HEK293 (cell line): ENCODE data around the gene LIN37.

Experiments used
- FEZF1 ChIP-seq: fragments of 450-650 bp; formaldehyde crosslinking; IDR thresholded peaks from 2 replicates; pipeline ENCODE4 v1.5.1; 2016; ENCODE audit warnings: missing biosample characterization, missing genetic modification characterization
- INSM2 ChIP-seq: fragments of 450-650 bp; formaldehyde crosslinking; IDR thresholded peaks from 2 replicates; pipeline ENCODE4 v1.5.1; 2016; ENCODE audit warnings: missing biosample characterization, missing genetic modification characterization
- YY1 ChIP-seq: fragments of 450-650 bp; formaldehyde crosslinking; IDR thresholded peaks from 2 replicates; pipeline ENCODE4 v1.5.1; 2018; ENCODE audit warnings: missing biosample characterization, missing genetic modification characterization
- ZBTB48 ChIP-seq: fragments of 450-650 bp; formaldehyde crosslinking; IDR thresholded peaks from 2 replicates; pipeline ENCODE4 v1.5.1; 2016; ENCODE audit warnings: missing biosample characterization, missing genetic modification characterization
- ZBTB8A ChIP-seq: fragments of 450-650 bp; formaldehyde crosslinking; IDR thresholded peaks from 2 replicates; pipeline ENCODE4 v1.5.1; 2016; ENCODE audit warnings: missing biosample characterization, missing genetic modification characterization
- ZFHX2 ChIP-seq: fragments of 450-650 bp; formaldehyde crosslinking; conservative IDR thresholded peaks from 2 replicates; pipeline ENCODE4 v1.5.1; 2016; ENCODE audit warnings: missing biosample characterization, missing genetic modification characterization
- ZFP3 ChIP-seq: fragments of 450-650 bp; formaldehyde crosslinking; IDR thresholded peaks from 2 replicates; pipeline ENCODE4 v1.5.1; 2016; ENCODE audit warnings: low read depth, missing biosample characterization, missing genetic modification characterization
- ZNF239 ChIP-seq: fragments of 450-650 bp; formaldehyde crosslinking; IDR thresholded peaks from 2 replicates; pipeline ENCODE4 v1.5.1; 2016; ENCODE audit warnings: missing biosample characterization, missing genetic modification characterization
- ZNF292 ChIP-seq: fragments of 450-650 bp; formaldehyde crosslinking; IDR thresholded peaks from 2 replicates; pipeline ENCODE4 v1.5.1; 2016; ENCODE audit warnings: low read depth, missing biosample characterization, missing genetic modification characterization, borderline replicate concordance
- ZNF335 ChIP-seq: fragments of 450-650 bp; formaldehyde crosslinking; conservative IDR thresholded peaks from 2 replicates; pipeline ENCODE4 v1.5.1; 2016; ENCODE audit warnings: missing biosample characterization, missing genetic modification characterization
- ZNF423 ChIP-seq: fragments of 450-650 bp; formaldehyde crosslinking; IDR thresholded peaks from 2 replicates; pipeline ENCODE4 v1.5.1; 2016; ENCODE audit warnings: missing biosample characterization, missing genetic modification characterization
- ZNF426 ChIP-seq: fragments of 450-650 bp; formaldehyde crosslinking; IDR thresholded peaks from 2 replicates; pipeline ENCODE4 v1.5.1; 2017; ENCODE audit warnings: missing biosample characterization, missing genetic modification characterization, mild to moderate bottlenecking, inconsistent platforms, moderate library complexity
- ZNF449 ChIP-seq: fragments of 450-650 bp; formaldehyde crosslinking; IDR thresholded peaks from 2 replicates; pipeline ENCODE4 v1.5.1; 2017; ENCODE audit warnings: missing biosample characterization, mild to moderate bottlenecking, missing genetic modification characterization, moderate library complexity
- ZNF48 ChIP-seq: fragments of 450-650 bp; formaldehyde crosslinking; IDR thresholded peaks from 2 replicates; pipeline ENCODE4 v1.5.1; 2016; ENCODE audit warnings: missing biosample characterization, missing genetic modification characterization
- ZNF530 ChIP-seq: fragments of 450-650 bp; formaldehyde crosslinking; IDR thresholded peaks from 2 replicates; pipeline ENCODE4 v1.5.1; 2016; ENCODE audit warnings: low read depth, missing biosample characterization, missing genetic modification characterization
- ZNF561 ChIP-seq: fragments of 450-650 bp; IDR thresholded peaks from 2 replicates; pipeline ENCODE4 v1.5.1; 2018; ENCODE audit warnings: missing biosample characterization, missing genetic modification characterization, borderline replicate concordance
- ZNF600 ChIP-seq: fragments of 450-650 bp; formaldehyde crosslinking; IDR thresholded peaks from 2 replicates; pipeline ENCODE4 v1.5.1; 2016; ENCODE audit warnings: missing biosample characterization, missing genetic modification characterization
- ZNF624 ChIP-seq: fragments of 450-650 bp; formaldehyde crosslinking; IDR thresholded peaks from 2 replicates; pipeline ENCODE4 v1.5.1; 2017; ENCODE audit warnings: missing biosample characterization, missing genetic modification characterization
- ZNF660 ChIP-seq: fragments of 450-650 bp; IDR thresholded peaks from 2 replicates; pipeline ENCODE4 v1.5.1; 2018; ENCODE audit warnings: missing biosample characterization, mild to moderate bottlenecking, missing genetic modification characterization
- ZNF664 ChIP-seq: fragments of 450-650 bp; formaldehyde crosslinking; IDR thresholded peaks from 2 replicates; pipeline ENCODE4 v1.5.1; 2016; ENCODE audit warnings: missing biosample characterization, missing genetic modification characterization
- ZNF707 ChIP-seq: fragments of 450-650 bp; formaldehyde crosslinking; IDR thresholded peaks from 2 replicates; pipeline ENCODE4 v1.5.1; 2016; ENCODE audit warnings: missing biosample characterization, missing genetic modification characterization
- ZNF791 ChIP-seq: fragments of 450-650 bp; formaldehyde crosslinking; IDR thresholded peaks from 2 replicates; pipeline ENCODE4 v1.5.1; 2016; ENCODE audit warnings: missing biosample characterization, missing genetic modification characterization
- ZSCAN5A ChIP-seq: fragments of 450-650 bp; formaldehyde crosslinking; IDR thresholded peaks from 2 replicates; pipeline ENCODE4 v1.5.1; 2016; ENCODE audit warnings: missing biosample characterization, missing genetic modification characterization
- TF ChIP-seq, protein P1 (sequence below): fragments of 450-650 bp; formaldehyde crosslinking; IDR thresholded peaks from 2 replicates; pipeline ENCODE4 v1.5.1; 2016; ENCODE audit warnings: missing biosample characterization, missing genetic modification characterization
- TF ChIP-seq, protein P2 (sequence below): fragments of 450-650 bp; formaldehyde crosslinking; IDR thresholded peaks from 2 replicates; pipeline ENCODE4 v1.5.1; 2017; ENCODE audit warnings: missing biosample characterization, missing genetic modification characterization
- TF ChIP-seq, protein P3 (sequence below): fragments of 450-650 bp; formaldehyde crosslinking; IDR thresholded peaks from 2 replicates; pipeline ENCODE4; 2016; ENCODE audit warnings: missing biosample characterization, missing genetic modification characterization
- TF ChIP-seq, protein P4 (sequence below): fragments of 450-650 bp; formaldehyde crosslinking; IDR thresholded peaks from 2 replicates; pipeline ENCODE4 v1.5.1; 2016; ENCODE audit warnings: missing biosample characterization, missing genetic modification characterization, low read depth

The LIN37 gene

GRCh38 chr19:35745328-35746086 lies 2.9 kb upstream of the LIN37 start, which contains the start of the genes PSENEN and U2AF1L4 (continued):
- TF ChIP-seq, protein P1, sequence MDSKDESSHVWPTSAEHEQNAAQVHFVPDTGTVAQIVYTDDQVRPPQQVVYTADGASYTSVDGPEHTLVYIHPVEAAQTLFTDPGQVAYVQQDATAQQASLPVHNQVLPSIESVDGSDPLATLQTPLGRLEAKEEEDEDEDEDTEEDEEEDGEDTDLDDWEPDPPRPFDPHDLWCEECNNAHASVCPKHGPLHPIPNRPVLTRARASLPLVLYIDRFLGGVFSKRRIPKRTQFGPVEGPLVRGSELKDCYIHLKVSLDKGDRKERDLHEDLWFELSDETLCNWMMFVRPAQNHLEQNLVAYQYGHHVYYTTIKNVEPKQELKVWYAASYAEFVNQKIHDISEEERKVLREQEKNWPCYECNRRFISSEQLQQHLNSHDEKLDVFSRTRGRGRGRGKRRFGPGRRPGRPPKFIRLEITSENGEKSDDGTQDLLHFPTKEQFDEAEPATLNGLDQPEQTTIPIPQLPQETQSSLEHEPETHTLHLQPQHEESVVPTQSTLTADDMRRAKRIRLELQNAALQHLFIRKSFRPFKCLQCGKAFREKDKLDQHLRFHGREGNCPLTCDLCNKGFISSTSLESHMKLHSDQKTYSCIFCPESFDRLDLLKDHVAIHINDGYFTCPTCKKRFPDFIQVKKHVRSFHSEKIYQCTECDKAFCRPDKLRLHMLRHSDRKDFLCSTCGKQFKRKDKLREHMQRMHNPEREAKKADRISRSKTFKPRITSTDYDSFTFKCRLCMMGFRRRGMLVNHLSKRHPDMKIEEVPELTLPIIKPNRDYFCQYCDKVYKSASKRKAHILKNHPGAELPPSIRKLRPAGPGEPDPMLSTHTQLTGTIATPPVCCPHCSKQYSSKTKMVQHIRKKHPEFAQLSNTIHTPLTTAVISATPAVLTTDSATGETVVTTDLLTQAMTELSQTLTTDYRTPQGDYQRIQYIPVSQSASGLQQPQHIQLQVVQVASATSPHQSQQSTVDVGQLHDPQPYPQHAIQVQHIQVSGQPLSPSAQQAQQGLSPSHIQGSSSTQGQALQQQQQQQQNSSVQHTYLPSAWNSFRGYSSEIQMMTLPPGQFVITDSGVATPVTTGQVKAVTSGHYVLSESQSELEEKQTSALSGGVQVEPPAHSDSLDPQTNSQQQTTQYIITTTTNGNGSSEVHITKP (tag by site-specific recombination), result no peak; the same call in none of the 2 replicates
- TF ChIP-seq, protein P2, sequence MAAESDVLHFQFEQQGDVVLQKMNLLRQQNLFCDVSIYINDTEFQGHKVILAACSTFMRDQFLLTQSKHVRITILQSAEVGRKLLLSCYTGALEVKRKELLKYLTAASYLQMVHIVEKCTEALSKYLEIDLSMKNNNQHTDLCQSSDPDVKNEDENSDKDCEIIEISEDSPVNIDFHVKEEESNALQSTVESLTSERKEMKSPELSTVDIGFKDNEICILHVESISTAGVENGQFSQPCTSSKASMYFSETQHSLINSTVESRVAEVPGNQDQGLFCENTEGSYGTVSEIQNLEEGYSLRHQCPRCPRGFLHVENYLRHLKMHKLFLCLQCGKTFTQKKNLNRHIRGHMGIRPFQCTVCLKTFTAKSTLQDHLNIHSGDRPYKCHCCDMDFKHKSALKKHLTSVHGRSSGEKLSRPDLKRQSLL (tag by site-specific recombination), result no peak; the same call in 1 of the 2 replicates
- TF ChIP-seq, protein P3, sequence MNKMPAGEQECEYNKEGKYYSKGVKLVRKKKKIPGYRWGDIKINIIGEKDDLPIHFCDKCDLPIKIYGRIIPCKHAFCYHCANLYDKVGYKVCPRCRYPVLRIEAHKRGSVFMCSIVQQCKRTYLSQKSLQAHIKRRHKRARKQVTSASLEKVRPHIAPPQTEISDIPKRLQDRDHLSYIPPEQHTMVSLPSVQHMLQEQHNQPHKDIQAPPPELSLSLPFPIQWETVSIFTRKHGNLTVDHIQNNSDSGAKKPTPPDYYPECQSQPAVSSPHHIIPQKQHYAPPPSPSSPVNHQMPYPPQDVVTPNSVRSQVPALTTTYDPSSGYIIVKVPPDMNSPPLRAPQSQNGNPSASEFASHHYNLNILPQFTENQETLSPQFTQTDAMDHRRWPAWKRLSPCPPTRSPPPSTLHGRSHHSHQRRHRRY (tag by site-specific recombination), result no peak
- TF ChIP-seq ZBTB48 (tag by site-specific recombination) (peak; percentile 96), YY1 (tag by site-specific recombination) (peak; percentile 81; the same call in 1 of the 2 replicates), ZNF423 (tag by site-specific recombination) (no peak), ZNF664 (tag by site-specific recombination) (no peak), ZNF561 (tag by site-specific recombination) (peak; percentile 96), ZFP3 (tag by site-specific recombination) (no peak), ZNF624 (no peak), ZBTB8A (peak; percentile 89), ZNF600 (peak; percentile 74; the same call in 1 of the 2 replicates), ZFHX2 (tag by site-specific recombination) (peak; percentile 86), FEZF1 (tag by site-specific recombination) (no peak), ZNF530 (tag by site-specific recombination) (no peak), ZSCAN5A (tag by site-specific recombination) (no peak), ZNF292 (no peak), ZNF48 (tag by site-specific recombination) (no peak), ZNF660 (tag by site-specific recombination) (peak; percentile 37; the same call in 1 of the 2 replicates), ZNF239 (no peak), ZNF426 (no peak), ZNF335 (tag by site-specific recombination) (peak; percentile 99), ZNF791 (tag by site-specific recombination) (no peak), INSM2 (tag by site-specific recombination) (no peak), ZNF707 (tag by site-specific recombination) (no peak), ZNF449 (tag by site-specific recombination) (no peak)
- TF ChIP-seq, protein P4, sequence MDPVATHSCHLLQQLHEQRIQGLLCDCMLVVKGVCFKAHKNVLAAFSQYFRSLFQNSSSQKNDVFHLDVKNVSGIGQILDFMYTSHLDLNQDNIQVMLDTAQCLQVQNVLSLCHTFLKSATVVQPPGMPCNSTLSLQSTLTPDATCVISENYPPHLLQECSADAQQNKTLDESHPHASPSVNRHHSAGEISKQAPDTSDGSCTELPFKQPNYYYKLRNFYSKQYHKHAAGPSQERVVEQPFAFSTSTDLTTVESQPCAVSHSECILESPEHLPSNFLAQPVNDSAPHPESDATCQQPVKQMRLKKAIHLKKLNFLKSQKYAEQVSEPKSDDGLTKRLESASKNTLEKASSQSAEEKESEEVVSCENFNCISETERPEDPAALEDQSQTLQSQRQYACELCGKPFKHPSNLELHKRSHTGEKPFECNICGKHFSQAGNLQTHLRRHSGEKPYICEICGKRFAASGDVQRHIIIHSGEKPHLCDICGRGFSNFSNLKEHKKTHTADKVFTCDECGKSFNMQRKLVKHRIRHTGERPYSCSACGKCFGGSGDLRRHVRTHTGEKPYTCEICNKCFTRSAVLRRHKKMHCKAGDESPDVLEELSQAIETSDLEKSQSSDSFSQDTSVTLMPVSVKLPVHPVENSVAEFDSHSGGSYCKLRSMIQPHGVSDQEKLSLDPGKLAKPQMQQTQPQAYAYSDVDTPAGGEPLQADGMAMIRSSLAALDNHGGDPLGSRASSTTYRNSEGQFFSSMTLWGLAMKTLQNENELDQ (tag by site-specific recombination), result no peak
